ENCODE data around the gene TYW1.
A peak's percentile ranks its signal among the peaks of the same experiment; 100 is the strongest.
"Not testable (repeated sequence)": the region's sequence is repeated elsewhere in the genome, so short reads cannot be mapped to it uniquely, and the experiment has no call there.

The TYW1 gene

DNA sequence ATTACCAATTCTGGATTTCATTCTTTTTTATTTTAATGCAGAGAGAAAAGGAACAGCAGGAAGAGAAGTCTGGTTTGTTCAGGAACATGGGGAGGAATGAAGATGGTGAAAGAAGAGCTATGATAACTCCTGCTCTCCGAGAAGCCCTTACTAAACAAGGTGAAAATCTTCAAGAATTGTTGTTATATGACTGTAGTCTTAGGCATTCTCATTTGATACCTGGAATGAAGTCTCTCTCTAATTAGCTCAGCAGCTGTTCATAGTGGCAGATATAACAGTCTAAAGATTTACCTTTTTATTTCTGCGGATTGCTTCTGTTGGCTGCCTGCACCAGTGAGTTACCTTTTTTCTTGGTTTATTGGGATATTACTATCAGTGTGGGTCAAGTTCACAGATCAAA lies 53.3 kb downstream of the TYW1 start:
- DNase-seq: not testable (repeated sequence)

DNA sequence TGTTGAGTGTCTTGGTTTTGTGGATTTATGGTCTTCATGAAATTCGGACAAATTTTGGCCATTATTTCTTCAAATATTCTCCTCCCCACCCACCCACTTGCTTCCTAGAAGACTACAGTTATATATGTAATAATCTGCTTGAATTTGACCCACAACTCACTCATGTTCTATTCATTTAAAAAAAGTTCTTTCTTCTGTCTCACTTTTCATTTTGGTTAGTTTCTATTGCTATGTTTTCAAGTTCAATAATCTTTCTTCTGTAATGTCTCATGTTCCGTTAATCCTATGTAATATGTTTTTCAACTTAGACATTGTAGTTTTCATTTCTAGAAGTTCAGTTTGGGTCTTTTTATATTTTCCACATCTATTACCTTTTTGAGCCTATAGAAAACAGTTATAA lies 55.5 kb downstream of the TYW1 start:
- not testable (repeated sequence) for DNase-seq

DNA sequence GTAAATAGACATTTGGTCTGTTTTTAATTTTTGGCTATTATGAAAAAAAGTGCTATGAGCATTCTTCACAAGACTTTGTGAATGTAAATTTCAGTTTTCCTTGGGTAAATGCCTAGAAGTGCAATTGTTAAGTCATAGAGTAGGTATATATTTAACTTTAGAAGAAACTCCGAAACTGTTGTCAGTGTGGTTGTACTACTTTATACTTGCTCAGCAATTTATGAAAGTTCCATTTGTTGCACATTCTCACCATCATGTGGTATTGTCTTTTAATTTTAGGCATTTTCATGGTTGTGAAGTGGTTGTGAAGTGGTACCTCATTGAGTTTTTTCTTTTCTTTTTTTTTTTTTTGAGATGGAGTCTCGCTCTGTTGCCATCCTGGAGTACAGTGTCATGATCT lies 60.0 kb downstream of the TYW1 start:
- DNase-seq: no peak

DNA sequence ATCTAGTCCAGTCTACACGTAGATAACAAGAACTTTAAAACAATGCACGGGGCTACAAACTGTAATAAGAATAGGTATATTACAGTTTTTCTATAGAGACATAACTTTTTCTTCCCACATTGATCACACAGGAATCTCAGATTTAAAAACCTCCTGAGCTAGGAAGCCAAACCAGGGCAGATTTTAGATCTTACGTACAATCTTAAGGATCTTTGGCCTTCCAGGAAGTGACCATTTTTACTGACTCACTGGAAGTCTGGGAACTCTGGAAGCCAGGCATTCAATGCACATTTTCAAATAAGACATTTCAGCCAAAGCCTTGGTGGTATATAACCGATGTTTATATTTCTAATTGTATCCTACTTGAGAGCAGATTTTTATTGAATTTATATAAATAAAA lies 64.7 kb downstream of the TYW1 start:
- not testable (repeated sequence) for DNase-seq

DNA sequence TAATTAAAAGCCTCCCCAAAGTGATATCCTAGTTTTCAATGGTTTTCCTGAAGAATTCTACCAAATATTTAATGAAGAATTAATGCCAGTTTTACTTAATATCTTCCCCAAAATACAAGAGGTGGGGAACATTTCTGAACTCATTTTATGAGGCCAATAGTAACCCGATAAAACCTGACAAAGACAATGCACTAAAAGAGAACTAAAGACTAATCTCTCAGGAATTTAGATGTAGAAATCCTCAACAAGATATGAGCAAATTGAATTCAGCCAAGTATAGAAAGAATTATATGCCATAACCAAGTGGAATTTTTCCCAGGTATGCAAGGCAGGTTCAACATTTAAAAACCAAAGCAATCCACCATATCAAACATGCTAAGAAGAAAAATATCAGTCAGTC lies 66.2 kb downstream of the TYW1 start:
- peak; percentile 35 for DNase-seq

DNA sequence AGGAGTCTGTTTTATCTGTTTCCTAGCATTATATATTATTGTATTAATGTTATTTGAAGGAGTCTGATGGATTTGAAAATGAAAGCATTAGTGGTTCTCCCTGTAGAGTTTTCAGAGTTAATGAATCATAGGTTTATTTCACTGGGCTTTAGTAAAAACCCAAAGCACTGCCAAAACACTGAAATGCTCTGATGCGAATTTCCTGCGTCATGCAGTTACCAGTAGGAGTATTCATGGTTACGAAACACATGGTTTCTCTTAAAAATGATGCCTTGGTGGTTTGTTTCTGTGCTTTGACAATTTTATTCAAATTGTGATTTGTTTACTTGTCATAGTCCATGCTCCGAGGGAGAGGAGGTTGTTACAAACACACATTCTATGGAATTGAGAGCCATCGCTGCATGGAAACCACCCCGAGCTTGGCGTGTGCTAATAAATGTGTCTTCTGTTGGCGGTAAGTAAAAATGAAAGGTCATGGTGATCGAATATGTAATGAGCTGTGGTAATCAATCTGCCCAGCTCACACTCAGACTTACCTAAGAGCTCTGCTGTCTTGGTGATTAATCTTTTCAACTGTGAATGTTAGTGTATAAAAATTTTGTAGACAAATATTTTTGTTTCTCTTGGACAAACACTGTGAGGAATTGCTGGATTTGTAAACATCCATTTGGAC lies 70.5 kb downstream of the TYW1 start:
- peak; percentile 71 for DNase-seq

DNA sequence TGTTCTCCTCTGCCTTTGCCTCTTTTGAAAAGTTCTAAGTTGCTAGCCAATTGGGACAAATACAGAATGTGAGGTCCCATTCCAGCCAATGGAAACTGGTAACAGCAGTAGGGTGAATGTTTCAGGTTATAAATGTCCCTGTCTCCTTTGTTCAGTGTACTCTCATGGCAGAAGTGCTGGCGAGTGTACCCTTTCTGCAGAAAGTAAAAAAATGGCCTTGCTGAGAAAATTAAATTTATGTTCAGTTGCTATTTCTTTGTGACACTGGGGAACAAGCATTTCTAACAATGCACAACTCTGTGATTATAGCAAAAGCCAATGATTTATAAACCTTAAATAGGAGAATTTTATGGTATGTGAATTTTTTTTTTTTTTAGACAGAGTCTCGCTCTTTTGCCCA lies 79.5 kb downstream of the TYW1 start:
- not testable (repeated sequence) for DNase-seq

DNA sequence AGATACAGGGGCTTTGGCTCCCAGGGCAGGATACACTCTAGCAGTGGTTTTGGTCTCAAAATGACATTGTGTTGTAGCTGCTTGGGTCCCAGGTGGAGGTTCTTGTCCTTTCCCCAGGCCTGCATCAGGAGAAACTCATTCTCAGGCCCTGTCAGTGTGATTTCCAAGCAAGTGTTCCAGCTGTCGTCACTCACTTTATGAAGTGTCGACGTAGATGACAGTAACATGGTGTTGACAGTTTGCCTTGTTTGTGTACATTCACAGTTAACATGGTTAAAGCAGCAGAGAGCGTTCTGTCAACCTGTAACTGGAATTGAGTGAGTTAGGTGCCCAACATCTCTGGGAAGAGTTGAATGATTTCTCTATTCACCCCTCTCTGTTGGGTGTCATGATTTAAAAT lies 86.2 kb downstream of the TYW1 start:
- not testable (repeated sequence) for DNase-seq

DNA sequence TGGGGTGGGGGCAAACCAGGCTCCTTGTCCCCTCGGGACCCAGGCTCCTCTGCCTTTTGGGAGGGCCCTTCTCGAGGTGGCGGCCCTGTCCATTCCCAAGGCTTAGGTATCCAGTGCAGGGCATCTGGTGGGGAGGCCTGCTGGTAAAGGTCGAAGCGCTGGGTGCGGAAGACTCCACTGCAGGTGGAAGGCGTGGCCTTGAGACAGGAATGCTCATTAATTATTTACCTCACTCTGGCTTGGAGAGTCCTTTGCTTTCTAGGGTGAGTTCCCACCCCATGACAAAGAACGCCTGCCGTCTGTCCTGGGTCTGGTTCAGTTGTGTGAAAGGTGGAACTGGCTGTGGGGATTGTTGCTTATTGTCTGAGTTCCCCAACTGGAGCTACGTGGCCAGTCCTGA lies 92.6 kb downstream of the TYW1 start:
- not testable (repeated sequence) for DNase-seq

DNA sequence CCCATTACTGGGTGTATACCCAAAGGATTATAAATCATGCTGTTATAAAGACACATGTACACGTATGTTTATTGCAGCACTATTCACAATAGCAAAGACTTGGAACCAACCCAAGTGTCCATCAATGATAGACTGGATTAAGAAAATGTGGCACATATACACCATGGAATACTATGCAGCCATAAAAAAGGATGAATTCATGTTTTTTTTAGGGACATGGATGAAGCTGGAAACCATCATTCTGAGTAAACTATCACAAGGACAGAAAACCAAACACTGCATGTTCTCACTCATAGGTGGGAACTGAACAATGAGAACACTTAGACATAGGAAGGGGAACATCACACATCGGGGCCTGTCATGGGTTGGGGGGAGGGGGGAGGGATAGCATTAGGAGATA lies 94.4 kb downstream of the TYW1 start:
- DNase-seq: not testable (repeated sequence)

DNA sequence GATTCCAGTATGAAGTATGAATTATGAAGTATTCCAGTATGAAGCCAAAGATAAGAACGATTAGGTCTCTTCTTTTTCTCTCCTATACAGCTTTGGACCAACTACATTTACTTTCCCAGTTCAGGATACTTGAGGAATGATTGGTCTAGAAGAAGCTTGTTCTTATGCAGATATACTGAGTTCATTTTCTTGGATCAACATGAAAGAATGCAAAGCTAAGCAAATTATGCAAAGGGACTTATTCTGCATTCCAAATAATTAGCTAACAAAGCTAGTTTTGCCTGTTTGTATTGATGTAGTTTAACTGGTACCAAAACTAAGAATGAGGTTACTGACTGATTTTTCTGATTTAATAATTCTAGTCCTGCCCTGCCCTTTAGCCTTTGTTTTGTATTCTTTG lies 101.4 kb downstream of the TYW1 start:
- not testable (repeated sequence) for DNase-seq

DNA sequence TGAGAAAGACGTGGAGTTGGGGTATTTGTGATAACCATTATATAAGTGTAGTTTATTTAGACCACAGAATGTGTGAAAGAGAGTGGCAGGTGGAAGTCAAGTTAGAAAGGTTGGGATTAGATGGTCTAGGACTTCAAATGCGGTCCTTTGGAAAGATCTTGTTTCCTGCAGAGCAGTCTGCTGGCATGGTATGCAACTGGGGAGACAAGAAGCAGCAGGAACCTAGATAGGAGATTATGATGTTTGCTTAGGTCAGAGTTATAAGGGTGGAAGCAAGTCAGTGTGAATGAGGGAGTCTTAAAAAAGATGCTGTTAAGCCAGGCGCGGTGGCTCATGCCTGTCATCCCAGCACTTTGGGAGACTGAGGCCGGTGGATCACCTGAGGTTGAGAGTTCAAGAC lies 102.8 kb downstream of the TYW1 start:
- not testable (repeated sequence) for DNase-seq

DNA sequence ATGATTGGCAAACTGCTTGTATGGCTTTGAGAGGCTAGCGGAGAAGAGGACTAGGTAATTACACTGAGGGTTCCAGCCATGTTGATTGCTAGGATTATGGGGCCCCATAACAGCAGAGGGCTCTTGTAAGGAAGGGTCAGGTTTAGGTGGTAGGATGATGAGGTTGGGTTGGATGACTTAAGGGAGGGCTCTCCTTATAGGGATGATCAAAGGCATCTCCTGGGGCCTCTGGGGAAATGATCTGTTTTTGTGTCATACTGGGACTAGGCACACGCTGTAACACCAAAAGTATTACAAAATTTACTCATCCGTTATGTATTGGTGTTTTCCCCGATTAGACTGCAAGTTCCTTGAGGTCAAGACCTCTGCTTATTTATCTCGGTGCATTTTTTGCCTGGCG lies 103.4 kb downstream of the TYW1 start:
- not testable (repeated sequence) for DNase-seq

DNA sequence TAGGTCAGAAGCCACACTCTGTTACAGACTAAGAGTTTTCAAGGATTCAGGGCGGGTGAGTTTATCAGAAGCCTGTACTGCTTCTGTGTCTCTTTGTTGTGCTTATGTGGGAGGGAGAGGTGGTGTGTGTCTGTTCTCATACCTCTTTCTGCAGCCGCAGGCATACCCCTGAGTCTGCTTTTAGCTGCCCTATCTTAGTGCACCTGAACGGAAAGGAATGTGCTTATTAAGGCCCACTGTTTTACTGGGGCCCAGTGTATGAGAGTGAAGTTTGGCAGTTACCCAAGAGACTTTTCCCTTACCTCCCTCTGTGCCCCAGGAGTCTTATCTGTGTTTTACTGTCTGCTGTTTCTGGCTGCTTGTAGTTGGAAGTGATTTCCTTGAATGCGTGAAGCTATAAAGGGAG lies 104.3 kb downstream of the TYW1 start:
- peak; percentile 38 for DNase-seq

DNA sequence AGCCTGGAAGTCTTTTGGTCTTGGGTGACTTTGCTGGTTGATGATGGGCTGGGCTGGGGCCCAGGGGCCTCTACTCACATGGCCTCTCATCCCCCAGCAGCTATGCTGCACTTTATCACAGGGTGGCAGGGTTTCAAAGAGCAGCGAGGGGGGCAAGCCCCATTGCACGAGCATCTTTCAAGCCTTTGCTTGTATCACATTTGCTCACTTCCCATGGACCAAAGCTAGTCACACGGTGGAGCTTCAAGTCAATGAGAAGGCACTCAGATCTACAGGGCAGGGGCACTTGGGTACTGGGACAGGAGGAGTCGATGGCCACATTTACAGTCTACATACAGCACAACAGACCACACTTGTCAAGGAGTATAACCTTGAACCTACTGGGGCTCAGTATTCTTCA lies 108.3 kb downstream of the TYW1 start:
- DNase-seq: not testable (repeated sequence)

DNA sequence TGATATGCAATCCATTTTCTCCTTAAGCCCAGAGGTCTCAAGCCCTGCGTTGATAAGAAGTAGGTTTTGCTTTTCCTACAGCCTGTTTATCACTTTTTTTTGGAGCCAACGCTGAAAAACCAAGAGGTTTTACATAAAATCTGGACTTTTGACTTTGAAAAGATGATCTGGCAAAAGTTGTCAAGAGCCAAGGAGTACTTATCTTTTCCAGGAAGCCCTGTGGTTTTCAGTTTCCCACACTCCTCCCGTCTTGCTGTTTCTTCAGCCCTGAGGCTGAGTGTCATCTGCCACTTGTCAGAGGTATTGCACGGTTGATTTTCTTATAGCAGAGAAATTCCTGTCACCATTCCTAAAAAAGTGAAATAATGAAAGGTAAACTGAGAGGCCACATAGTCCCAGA lies 108.7 kb downstream of the TYW1 start:
- no peak for DNase-seq

DNA sequence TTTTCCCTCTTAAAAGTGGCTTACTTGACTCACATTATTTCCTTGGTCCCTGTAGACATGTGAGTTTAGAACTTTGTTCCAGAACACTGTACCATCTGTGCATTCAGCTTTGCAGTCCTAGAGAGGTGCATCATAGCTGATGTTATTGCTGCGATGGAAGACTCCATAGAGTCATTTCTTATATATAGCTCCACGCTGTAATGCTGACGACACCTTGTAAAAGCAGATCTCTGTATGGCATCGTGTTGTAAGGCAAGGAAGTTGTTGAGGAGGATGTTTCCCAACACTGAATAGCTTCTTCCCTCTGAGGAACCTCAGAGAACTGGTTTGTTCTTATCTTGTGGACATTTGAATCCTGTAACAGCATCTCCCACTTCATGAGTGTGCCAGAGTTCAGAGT lies 109.6 kb downstream of the TYW1 start:
- DNase-seq: not testable (repeated sequence)

DNA sequence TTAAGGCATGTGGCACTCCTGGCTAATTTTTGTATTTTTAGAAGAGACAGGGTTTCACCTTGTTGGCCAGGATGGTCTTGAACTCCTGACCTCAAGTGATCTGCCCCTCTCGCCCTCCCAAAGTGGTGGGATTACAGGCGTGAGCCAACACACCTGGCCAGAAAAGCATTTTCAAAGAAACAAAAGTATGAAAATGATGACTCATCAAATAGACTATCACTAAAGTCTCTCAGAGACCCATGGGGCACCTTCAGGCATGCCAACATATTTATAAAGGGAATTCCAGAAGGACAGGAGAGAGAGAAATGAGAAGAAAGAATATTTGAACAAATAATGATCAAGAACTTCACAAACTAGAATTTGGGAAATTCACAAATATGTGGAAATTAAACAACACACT lies 114.7 kb downstream of the TYW1 start:
- DNase-seq: not testable (repeated sequence)

DNA sequence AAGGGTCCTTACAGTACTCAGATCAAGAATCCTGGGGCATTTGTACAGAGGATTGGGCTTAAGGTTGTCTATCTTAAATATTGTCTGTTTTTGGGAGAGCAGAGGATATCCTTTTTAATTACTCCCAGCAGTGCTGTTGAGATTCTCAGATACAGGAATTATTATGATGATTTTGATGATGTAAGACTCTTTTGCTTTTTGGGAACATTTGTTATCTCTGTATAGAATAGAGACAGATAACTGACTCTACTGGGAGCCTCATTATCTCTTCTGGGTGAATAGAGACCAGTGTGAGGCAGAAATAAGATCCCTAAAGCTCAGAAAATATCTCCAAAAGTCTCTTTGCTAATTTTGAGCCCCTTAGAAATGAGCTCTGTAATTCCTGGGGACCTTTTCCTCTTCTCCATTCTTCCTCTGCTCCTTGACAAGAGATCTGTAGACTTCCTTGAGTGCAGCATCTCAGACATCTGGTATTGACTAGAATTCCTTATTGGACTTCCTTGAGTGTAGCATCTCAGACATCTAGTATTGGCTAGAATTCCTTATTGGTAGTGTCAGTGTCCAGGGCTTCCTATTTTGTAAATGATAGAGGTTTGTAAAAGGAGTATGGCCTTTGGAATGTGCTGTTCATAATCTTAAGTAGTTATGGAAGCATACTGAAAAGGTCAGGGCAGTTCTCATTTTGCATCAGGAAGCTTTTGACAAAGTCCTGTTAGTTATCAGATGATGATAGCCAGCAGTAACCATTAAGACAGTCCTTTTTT lies 118.0 kb downstream of the TYW1 start:
- DNase-seq: not testable (repeated sequence)

DNA sequence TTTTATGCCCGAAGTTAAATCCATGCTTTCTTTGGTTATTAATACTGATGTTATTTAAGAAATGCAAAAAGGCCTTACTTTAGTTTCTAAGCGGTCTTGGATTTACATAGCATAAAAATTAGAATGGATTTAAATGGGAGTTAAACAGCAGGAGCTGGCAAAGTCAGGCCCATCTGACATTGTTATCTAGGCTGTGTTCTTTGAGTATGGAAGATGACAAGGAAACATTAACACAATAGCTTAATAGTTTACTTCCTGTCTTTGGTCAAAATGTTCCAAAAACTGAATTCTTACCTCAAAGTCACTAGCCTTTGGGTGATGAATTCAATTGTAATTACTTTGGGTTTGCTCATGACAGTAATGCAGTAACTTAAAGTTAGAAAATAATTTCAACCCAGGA lies 123.9 kb downstream of the TYW1 start:
- DNase-seq: not testable (repeated sequence)

DNA sequence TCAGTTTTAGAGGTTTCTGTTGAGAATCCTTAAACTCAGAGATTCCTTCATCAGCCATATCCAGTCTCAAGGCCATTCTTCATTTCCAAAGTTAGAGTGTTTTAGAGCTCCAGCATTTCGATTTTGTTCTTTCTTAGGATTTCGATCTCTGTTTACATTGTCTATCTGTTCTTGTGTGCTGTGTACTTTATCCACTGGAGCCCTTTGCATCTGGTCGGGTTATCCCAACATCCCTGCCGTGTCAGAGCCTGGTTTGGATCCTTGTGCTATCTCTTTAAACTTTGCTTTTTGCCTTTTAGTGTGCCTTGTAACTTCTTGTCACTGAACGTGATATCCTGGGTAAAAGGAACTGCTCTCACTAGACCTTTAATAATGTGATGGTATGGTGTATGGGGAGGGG lies 131.6 kb downstream of the TYW1 start:
- not testable (repeated sequence) for DNase-seq

DNA sequence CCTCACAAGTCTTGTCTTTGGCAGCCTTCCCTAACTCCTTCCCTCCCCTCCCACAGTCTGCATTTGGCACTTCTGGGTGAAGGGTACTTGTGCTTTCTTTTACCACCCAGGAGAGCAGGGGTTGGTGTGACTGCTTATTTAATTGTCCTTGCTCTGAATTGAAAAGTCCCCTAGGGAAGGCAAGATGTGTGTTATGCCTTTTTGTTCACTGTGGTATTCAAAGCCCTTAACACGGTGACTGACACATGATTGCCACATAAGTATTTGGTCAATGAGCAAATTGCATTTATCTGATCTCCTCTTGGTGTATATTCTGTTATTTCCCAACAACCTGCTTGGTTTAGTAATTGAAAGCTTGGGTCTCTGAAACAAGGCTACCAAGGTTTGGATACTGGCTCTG lies 134.1 kb downstream of the TYW1 start:
- not testable (repeated sequence) for DNase-seq

DNA sequence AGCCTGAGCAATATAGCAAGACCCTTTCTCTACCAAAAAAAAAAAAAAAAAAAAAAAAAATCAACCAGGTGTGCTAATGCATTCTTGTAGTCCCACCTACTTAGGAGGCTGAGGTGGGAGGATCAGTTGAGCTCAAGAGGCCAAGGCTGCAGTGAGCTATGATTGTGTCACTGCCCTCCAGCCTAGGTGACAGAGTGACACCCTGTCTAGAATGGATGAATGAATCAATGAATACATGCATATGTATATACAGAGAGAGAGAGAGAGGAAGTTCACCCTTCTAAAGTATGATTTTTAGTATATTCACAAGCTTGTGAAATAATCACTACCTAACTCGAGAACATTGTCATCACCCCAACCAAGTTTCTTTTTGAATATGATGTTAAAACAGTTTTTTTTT lies 138.3 kb downstream of the TYW1 start:
- not testable (repeated sequence) for DNase-seq

All from kidney glomerular epithelial cell (primary cell).